ENCODE data around the gene PRPF19. TPM values are rescaled to one million over a fixed set of nuclear protein-coding genes. Genes with fewer than 3 reads are reported as not detected.
A peak's percentile ranks its signal among the peaks of the same experiment; 100 is the strongest.

Gene PRPF19
- total RNA-seq, 2 donors from 2014 or later: 40.3 to 42.3 TPM

- no peak for DNase-seq
- ATAC-seq: no peak
- intact Hi-C loops (cut with DNase I): no loop called here
Observed at GRCh38 chr11:60939855-60940254, 33.5 kb upstream of the PRPF19 start.

- no peak for DNase-seq
- ATAC-seq: no peak
- intact Hi-C loops (cut with DNase I): no loop called here
Observed at GRCh38 chr11:60939301-60939700, 32.9 kb upstream of the PRPF19 start.

- intact Hi-C loops (cut with DNase I): no loop called here
- ATAC-seq (no peak), DNase-seq (no peak)
Observed at GRCh38 chr11:60938500-60938899, 32.1 kb upstream of the PRPF19 start.

- intact Hi-C loops (cut with DNase I): no loop called here
- ATAC-seq (no peak), DNase-seq (no peak)
Observed at GRCh38 chr11:60937811-60938210, 31.4 kb upstream of the PRPF19 start.

- ATAC-seq (peak; percentile 26 to 49), DNase-seq (peak; percentile 70)
- intact Hi-C loops (cut with DNase I): no loop called here
Observed at GRCh38 chr11:60937144-60937527, 30.8 kb upstream of the PRPF19 start.

- DNase-seq (no peak), ATAC-seq (peak in 1 of 2 donors; percentile 2)
- intact Hi-C loops (cut with DNase I): no loop called here
Observed at GRCh38 chr11:60936467-60937143, 30.2 kb upstream of the PRPF19 start.

- intact Hi-C loops (cut with DNase I): no loop called here
- ATAC-seq (peak in 1 of 2 donors; percentile 12), DNase-seq (no peak)
Observed at GRCh38 chr11:60935676-60936442, 29.5 kb upstream of the PRPF19 start.

GRCh38 chr11:60934790-60935605 is 28.6 kb upstream of the PRPF19 start:
- peak in 1 of 2 donors; percentile 2 for ATAC-seq
- DNase-seq: no peak

GRCh38 chr11:60934124-60934789 is 27.9 kb upstream of the PRPF19 start:
- DNase-seq (no peak), ATAC-seq (no peak)
- intact Hi-C loops (cut with DNase I): no loop called here

More at GRCh38 chr11:60934790-60935605, 28.6 kb upstream of the PRPF19 start:
- intact Hi-C loops (cut with DNase I): no loop called here

GRCh38 chr11:60933416-60934123 is 27.2 kb upstream of the PRPF19 start:
- no peak for DNase-seq
- intact Hi-C loops (cut with DNase I): no loop called here
- no peak for ATAC-seq

GRCh38 chr11:60932605-60933356 is 26.4 kb upstream of the PRPF19 start:
- no peak for DNase-seq

GRCh38 chr11:60931917-60932316 is 25.5 kb upstream of the PRPF19 start:
- intact Hi-C loops (cut with DNase I): no loop called here
- ATAC-seq: no peak
- DNase-seq: no peak

More at GRCh38 chr11:60932605-60933356, 26.4 kb upstream of the PRPF19 start:
- ATAC-seq: no peak
- intact Hi-C loops (cut with DNase I): no loop called here

GRCh38 chr11:60930394-60930793 is 24.0 kb upstream of the PRPF19 start:
- ATAC-seq (no peak), DNase-seq (no peak)
- intact Hi-C loops (cut with DNase I): no loop called here

GRCh38 chr11:60929764-60930163 is 23.4 kb upstream of the PRPF19 start:
- DNase-seq (no peak), ATAC-seq (no peak)
- intact Hi-C loops (cut with DNase I): no loop called here

- ATAC-seq: no peak
- DNase-seq: no peak
- intact Hi-C loops (cut with DNase I): no loop called here
Observed at GRCh38 chr11:60928563-60929001, 22.2 kb upstream of the PRPF19 start.

GRCh38 chr11:60927600-60927999 is 21.2 kb upstream of the PRPF19 start:
- ATAC-seq: no peak
- DNase-seq: no peak
- intact Hi-C loops (cut with DNase I): no loop called here

- intact Hi-C loops (cut with DNase I): no loop called here
- ATAC-seq: no peak
- no peak for DNase-seq
Observed at GRCh38 chr11:60927061-60927592, 20.7 kb upstream of the PRPF19 start.

GRCh38 chr11:60926500-60926899 is 20.1 kb upstream of the PRPF19 start:
- intact Hi-C loops (cut with DNase I): no loop called here
- ATAC-seq (no peak), DNase-seq (no peak)
